Stimulated activated CD8-positive, alpha-beta memory T cell treated with anti-CD3 and anti-CD28 coated beads, Interleukin-4, amount 100 ng/mL, for 48 hours (primary cell): ENCODE data around the gene SH3PXD2A.

Source experiments
- DNase-seq: peaks from one replicate; pipeline ENCODE4 v3.0.0-alpha.2; 2020

Gene SH3PXD2A

DNA sequence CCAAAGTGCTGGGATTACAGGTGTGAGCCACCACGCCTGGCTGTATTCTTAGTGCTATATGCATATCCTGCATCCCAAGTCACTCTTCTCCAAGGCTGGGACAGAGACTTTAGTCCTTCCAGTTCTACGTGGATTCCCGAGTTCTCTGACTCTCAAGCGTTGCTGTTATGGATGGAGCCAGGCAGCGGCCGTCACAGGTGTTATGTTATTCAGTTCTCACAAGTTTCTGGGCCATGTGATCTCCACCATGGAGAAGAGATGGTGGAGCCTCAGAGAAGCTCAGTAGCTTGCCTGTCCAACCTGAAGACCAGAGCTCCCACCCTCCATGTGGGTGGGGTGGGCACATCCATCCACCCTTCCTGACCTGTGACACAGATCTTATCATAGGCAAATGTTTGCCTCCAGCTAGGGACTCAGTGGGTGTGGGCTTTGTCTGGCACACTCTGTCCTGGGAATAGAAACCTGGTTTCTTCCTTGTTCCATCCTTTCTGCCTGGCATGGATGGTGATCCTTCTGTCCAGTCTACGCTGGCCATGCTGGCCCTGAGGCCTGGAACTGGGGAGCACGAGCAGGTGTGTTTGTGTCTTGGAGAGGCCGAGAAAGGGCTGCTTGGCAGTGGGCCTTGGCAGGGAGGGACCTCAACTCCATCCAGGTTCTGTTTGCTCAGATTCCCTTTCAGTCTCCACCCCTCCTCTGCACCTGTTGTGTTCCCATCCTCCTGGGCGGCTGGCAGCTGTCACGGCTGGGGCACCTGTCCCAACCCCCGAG lies 306.6 kb downstream of the SH3PXD2A start:
- DNase-seq: no peak

DNA sequence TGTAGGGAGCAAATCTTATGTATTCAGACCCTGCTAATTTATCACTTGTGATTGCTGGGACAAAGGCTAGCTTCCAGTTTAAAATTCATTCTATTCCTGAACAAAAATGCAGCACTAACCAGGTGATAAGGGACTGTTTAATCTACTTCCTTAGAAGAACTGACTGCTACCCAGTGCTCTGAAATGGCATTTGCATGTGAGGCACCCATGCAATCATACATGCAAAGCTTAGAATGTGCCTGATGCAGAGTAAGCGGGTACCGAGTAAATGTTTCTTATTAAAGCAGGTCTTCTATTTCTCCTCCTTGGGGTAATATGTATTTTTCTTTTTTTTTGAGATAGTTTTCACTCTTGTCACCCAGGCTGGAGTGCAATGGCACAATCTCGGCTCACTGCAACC lies 307.4 kb downstream of the SH3PXD2A start:
- no peak for DNase-seq

DNA sequence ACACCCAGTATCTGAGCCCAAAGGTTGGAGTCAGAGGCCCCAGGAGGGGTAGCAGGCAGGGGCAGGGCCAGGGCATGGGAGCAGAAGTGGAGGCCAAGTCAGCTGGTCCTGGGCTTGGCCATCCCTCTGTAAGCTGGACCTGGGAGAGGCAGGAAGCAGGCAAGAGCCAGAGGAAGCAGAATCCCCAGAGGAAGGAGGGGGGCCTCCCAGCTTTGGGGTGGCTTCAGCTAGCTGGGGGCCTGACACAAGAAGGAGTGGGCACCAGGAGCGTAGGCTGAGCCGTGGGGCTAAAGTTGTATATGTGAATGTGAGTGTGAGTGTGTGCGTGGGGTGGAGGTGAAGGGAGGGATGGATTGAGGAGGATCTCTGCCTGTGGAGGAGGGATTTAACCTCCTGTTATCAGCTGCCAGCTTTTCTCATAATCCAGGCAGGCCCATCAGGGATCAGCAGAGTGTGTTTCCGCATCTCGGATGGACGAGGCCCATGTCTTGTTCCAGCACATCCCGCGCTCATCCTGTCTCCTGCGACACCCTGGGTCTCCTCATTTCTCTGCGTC lies 307.9 kb downstream of the SH3PXD2A start:
- DNase-seq: no peak

DNA sequence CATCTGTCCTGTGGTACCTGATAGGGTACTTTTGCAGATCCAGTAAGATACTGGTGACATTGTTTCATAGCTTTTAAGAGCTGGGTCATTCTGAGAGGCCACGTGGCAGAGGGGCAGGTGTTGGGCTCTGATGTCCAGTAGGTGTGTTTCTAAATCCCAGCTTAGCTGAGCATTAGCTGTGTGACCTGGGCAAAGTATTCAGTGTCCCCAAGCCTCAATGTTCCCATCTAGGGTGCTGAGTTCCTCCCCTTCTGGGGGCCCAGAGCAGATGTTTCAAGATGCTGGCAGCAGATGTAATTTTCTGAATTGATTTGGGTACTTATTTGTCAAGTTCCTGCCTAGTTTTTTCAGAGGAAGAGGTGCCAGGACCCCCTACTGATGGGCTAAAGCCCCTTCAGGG lies 309.0 kb downstream of the SH3PXD2A start:
- DNase-seq: no peak

DNA sequence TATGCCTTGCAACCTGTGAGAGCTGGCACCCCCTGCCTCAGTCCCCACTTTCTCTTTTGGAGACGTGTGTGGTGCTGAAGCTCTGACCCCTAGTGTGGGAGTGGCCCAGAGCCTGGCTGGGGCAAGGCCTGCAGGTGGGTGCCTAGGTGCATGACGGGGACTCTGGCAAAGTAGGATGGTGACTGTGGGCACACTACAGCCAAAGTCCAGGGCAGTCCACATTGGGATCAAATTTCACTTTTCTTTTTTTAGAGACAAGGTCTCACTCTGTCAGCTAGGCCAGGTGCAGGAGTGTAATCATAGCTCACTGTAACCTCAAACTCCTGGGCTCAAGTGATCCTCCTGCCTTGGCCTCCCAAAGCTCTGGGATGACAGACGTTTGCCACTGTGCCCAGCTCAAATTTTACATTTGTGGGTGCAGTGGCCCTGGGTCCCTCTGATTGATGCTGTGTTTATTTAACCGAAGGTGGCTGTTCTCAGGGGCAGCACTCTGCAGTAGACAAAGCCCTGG lies 309.6 kb downstream of the SH3PXD2A start:
- DNase-seq: no peak

DNA sequence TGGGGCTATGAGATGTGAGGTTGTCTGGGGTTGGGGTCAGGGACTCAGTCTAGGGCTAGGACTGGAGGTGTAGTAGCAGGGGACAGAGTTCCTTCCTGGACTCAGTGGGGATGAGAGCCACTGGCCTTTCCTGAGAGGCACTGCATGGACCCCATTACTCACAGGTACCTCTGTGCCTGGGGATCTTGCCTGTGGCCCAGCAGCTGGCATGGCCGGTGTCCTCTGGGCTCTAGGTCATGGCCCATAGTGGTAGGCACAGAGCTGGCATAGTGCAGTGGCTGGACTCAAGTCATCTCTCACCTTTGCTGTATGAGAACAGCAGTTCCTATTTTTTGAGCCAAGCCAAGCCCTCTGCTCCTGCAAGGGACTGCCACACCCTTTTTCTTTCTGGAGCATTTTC lies 310.0 kb downstream of the SH3PXD2A start:
- no peak for DNase-seq

DNA sequence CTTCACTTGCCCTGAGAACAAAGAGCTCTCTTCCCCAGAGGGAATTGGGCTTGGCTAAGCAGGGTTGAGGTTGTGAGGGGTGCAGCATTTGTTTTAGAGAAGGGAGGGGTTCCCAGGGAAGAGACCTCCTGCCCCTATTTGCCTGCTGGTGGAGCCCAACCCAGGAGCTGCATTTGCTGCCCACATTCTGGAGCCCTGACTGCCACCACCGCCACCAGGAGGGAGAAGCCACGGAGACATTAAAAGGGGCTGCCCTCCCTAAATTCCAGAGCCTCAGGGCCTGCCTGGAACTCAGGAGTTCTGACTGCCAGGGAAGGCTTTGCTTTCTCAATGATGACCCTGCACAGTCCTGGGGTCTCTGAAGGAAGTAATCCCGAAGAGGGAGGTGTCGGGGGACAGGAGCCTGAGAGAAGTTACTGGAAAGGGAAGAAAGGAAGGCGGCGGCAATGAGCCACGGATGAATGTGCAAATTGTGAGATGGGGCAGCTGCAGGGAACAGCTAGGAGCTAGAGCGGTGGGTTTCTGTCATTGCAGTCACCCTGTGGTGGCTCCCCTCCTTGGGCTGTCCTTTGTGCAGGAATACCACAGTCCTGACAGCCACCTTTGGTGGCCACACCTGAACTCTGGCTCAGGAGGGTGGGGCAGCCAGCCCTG lies 310.6 kb downstream of the SH3PXD2A start:
- no peak for DNase-seq
